Right lobe of liver (tissue), 4 donors: ENCODE measurements around the gene ZC2HC1B.

Experiments
- CTCF ChIP-seq, 4 donors: fragments of 200-600 bp in 3 of 4; fragments of 450-650 bp in 1 of 4; IDR thresholded peaks; one replicate each; pipeline versions ENCODE4 v1.5.1 to v1.8.0; 2016 to 2022; ENCODE audit warnings: antibody characterized with exemption in 4 of 4, mild to moderate bottlenecking in 2 of 4
- POLR2A ChIP-seq: fragments of 450-650 bp; IDR thresholded peaks from one replicate; pipeline ENCODE4 v1.6.1; 2017; ENCODE audit warnings: antibody characterized with exemption, mild to moderate bottlenecking
- donor health status: DM: no; HTN: no; CAD: no.
- donor health status: DM: no; HTN: no; CAD: no.
- donor health status: DM: no; HTN: yes; CAD: no.

GRCh38 chr6:143969077-143969476 lies 104.8 kb downstream of the ZC2HC1B start:
- TF ChIP-seq CTCF (IDR thresholded peaks at IDR 0.05) (no peak), POLR2A (no peak)
